Measurements from ENCODE around the gene TDP1. TPM values are rescaled to one million over a fixed set of nuclear protein-coding genes. Genes with fewer than 3 reads are reported as not detected.

TDP1 gene
- total and polyA plus RNA-seq, 2 of the 13 experiments (the other 11 are each of a cell fraction or from before 2014, with no cell fraction given) = 16.4 to 31.2 TPM

DNA sequence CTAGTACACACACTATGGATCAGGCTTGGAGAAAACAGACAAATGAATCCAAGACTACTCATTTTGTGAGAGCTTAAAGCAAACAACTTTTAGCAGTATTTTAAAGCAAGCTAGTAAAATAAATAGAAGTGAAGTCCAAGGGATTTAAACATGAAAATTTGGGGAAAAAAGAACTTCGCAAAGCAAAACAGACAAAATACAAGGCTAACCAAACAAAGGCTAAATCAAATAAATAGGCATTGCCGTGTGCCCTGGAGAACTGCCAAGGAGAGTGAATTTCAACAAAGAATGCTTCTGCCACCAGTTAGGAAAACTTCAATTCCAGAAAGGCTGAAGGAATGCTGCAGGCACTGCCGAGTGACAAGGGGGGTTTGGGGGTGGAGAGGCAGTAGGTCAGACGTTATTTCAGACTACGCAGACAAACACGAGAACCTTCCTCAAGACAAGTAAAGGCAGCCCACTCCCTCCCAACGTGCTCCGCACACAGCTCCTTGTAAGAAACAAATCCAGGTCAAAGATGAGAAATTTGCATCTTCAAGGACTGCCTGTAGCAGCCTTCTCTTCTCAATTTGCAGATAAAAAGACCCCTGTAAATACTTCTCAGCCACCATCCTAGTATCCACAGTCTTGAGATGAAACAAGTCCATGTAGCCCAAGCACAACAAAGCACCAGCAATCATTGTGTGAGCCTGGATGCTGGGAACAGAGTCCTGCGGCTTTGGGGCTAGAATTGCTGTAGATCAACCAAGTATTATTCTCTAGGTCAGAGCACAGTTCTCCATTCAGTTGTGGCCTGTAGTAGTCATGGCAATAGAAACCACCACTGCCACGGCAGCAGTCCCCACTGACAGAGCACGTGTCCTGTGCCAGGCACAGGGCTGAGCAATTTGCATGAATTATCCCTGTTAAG, 44.5 kb upstream of the TDP1 start (continued):
- TF ChIP-seq SNAPC5 (CRISPR knock-in tag; IDR thresholded peaks at IDR 0.05; ENCODE audit: borderline replicate concordance) (no peak), POLR2A (IDR thresholded peaks at IDR 0.05; ENCODE audit: insufficient read depth in 1 of 2, low read depth in 2 of 2, low read length in 2 of 2) (no peak; a peak in 1 of 4 replicates), ZMAT3 (CRISPR knock-in tag; conservative IDR thresholded peaks at IDR 0.05) (no peak), LCORL (IDR thresholded peaks at IDR 0.05) (peak; percentile 89), LCORL (CRISPR knock-in tag; IDR thresholded peaks at IDR 0.05) (peak; percentile 53; the same call in 1 of the 2 replicates), FOXO1 (CRISPR knock-in tag; IDR thresholded peaks at IDR 0.05) (peak; percentile 63), ZKSCAN8 (CRISPR knock-in tag; IDR thresholded peaks at IDR 0.05; ENCODE audit: borderline replicate concordance) (no peak), ZFP62 (CRISPR knock-in tag; IDR thresholded peaks at IDR 0.05) (no peak), ZNF12 (CRISPR knock-in tag; IDR thresholded peaks at IDR 0.05) (no peak), KLF13 (CRISPR knock-in tag; IDR thresholded peaks at IDR 0.05) (no peak), ZNF580 (CRISPR knock-in tag; IDR thresholded peaks at IDR 0.05; ENCODE audit: borderline replicate concordance, low read depth) (peak; percentile 37; the same call in 1 of the 2 replicates), ARID2 (CRISPR knock-in tag; IDR thresholded peaks at IDR 0.05; ENCODE audit: borderline replicate concordance) (no peak), SIX4 (CRISPR knock-in tag; IDR thresholded peaks at IDR 0.05) (no peak), HIC2 (CRISPR knock-in tag; IDR thresholded peaks at IDR 0.05; ENCODE audit: low read depth) (no peak), HNF4A (CRISPR knock-in tag; IDR thresholded peaks at IDR 0.05) (peak; percentile 60)
- TF ChIP-seq, protein P1, sequence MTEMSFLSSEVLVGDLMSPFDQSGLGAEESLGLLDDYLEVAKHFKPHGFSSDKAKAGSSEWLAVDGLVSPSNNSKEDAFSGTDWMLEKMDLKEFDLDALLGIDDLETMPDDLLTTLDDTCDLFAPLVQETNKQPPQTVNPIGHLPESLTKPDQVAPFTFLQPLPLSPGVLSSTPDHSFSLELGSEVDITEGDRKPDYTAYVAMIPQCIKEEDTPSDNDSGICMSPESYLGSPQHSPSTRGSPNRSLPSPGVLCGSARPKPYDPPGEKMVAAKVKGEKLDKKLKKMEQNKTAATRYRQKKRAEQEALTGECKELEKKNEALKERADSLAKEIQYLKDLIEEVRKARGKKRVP (CRISPR knock-in tag; IDR thresholded peaks at IDR 0.05) = peak in 1 of 2 experiments; percentile 41; a peak in 1 of 4 replicates
- TF ChIP-seq, protein P2, sequence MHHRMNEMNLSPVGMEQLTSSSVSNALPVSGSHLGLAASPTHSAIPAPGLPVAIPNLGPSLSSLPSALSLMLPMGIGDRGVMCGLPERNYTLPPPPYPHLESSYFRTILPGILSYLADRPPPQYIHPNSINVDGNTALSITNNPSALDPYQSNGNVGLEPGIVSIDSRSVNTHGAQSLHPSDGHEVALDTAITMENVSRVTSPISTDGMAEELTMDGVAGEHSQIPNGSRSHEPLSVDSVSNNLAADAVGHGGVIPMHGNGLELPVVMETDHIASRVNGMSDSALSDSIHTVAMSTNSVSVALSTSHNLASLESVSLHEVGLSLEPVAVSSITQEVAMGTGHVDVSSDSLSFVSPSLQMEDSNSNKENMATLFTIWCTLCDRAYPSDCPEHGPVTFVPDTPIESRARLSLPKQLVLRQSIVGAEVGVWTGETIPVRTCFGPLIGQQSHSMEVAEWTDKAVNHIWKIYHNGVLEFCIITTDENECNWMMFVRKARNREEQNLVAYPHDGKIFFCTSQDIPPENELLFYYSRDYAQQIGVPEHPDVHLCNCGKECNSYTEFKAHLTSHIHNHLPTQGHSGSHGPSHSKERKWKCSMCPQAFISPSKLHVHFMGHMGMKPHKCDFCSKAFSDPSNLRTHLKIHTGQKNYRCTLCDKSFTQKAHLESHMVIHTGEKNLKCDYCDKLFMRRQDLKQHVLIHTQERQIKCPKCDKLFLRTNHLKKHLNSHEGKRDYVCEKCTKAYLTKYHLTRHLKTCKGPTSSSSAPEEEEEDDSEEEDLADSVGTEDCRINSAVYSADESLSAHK (CRISPR knock-in tag; IDR thresholded peaks at IDR 0.05; ENCODE audit: borderline replicate concordance) = no peak
- TF ChIP-seq, protein P3, sequence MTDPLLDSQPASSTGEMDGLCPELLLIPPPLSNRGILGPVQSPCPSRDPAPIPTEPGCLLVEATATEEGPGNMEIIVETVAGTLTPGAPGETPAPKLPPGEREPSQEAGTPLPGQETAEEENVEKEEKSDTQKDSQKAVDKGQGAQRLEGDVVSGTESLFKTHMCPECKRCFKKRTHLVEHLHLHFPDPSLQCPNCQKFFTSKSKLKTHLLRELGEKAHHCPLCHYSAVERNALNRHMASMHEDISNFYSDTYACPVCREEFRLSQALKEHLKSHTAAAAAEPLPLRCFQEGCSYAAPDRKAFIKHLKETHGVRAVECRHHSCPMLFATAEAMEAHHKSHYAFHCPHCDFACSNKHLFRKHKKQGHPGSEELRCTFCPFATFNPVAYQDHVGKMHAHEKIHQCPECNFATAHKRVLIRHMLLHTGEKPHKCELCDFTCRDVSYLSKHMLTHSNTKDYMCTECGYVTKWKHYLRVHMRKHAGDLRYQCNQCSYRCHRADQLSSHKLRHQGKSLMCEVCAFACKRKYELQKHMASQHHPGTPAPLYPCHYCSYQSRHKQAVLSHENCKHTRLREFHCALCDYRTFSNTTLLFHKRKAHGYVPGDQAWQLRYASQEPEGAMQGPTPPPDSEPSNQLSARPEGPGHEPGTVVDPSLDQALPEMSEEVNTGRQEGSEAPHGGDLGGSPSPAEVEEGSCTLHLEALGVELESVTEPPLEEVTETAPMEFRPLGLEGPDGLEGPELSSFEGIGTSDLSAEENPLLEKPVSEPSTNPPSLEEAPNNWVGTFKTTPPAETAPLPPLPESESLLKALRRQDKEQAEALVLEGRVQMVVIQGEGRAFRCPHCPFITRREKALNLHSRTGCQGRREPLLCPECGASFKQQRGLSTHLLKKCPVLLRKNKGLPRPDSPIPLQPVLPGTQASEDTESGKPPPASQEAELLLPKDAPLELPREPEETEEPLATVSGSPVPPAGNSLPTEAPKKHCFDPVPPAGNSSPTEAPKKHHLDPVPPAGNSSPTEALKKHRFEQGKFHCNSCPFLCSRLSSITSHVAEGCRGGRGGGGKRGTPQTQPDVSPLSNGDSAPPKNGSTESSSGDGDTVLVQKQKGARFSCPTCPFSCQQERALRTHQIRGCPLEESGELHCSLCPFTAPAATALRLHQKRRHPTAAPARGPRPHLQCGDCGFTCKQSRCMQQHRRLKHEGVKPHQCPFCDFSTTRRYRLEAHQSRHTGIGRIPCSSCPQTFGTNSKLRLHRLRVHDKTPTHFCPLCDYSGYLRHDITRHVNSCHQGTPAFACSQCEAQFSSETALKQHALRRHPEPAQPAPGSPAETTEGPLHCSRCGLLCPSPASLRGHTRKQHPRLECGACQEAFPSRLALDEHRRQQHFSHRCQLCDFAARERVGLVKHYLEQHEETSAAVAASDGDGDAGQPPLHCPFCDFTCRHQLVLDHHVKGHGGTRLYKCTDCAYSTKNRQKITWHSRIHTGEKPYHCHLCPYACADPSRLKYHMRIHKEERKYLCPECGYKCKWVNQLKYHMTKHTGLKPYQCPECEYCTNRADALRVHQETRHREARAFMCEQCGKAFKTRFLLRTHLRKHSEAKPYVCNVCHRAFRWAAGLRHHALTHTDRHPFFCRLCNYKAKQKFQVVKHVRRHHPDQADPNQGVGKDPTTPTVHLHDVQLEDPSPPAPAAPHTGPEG (CRISPR knock-in tag; IDR thresholded peaks at IDR 0.05) = no peak

Measured in HepG2 (cell line).